Measurements from ENCODE around the gene NCOA1. TPM values are rescaled to one million over a fixed set of nuclear protein-coding genes. Genes with fewer than 3 reads are reported as not detected.

NCOA1 gene
- total RNA-seq, 1 experiment from 2014 or later = 24.6 TPM

GRCh38 chr2:24514820-24515219 is 23.8 kb downstream of the NCOA1 start:
- TF ChIP-seq POLR2AphosphoS5 (IDR thresholded peaks at IDR 0.05; ENCODE audit: low read depth, low read length) (no peak), SIN3A (IDR thresholded peaks at IDR 0.05; ENCODE audit: borderline replicate concordance, insufficient read depth, low read depth, low read length) (no peak), REST (IDR thresholded peaks at IDR 0.05; ENCODE audit: insufficient read depth in 1 of 2, low read depth in 2 of 2, low read length in 1 of 2) (no peak), TCF7L2 (IDR thresholded peaks at IDR 0.05; ENCODE audit: low read depth, low read length) (no peak), CTCF (IDR thresholded peaks at IDR 0.05) (no peak)
- DNase-seq (ENCODE audit: low read depth, low spot score) (no peak), ATAC-seq (no peak)
- no peaks in the 10 kb centered on the region for H3K36me3 ChIP-seq (ENCODE audit: control insufficient read depth, insufficient read depth, low read length)
- intact Hi-C loops (cut with micrococcal nuclease; ENCODE audit: unreplicated experiment) = no loop called here
- in situ Hi-C loops (cut with HindIII; ENCODE audit: low pct_unique_long_range_greater_than_20kb, low sequenced_read_pairs) = no loop called here
- no TSS peak for BruUV-seq (replicated peaks)
- H3K27me3 ChIP-seq (ENCODE audit: control insufficient read depth, insufficient read depth, low read length) = no peaks in the 10 kb centered on the region
- ChIA-PET POLR2A (no interaction called here), CTCF (no interaction called here)
- no peaks in the 10 kb centered on the region for H3K9me3 ChIP-seq (ENCODE audit: control insufficient read depth, insufficient read depth, low read depth, low read length)
- no peak overlapping the region for H3K27ac ChIP-seq (ENCODE audit: low read length)
- H3K4me3 ChIP-seq (ENCODE audit: low read depth in 2 of 2, low read length in 2 of 2) = no peak overlapping the region
- no peaks in the 10 kb centered on the region for H3K4me1 ChIP-seq (ENCODE audit: control insufficient read depth, insufficient read depth, low read length)

GRCh38 chr2:24515335-24515734 is 24.3 kb downstream of the NCOA1 start:
- no peak overlapping the region for H3K4me3 ChIP-seq (ENCODE audit: low read depth in 2 of 2, low read length in 2 of 2)
- H3K9me3 ChIP-seq (ENCODE audit: control insufficient read depth, insufficient read depth, low read depth, low read length) = no peaks in the 10 kb centered on the region
- TF ChIP-seq CTCF (IDR thresholded peaks at IDR 0.05) (no peak), TCF7L2 (IDR thresholded peaks at IDR 0.05; ENCODE audit: low read depth, low read length) (no peak), SIN3A (IDR thresholded peaks at IDR 0.05; ENCODE audit: borderline replicate concordance, insufficient read depth, low read depth, low read length) (no peak), POLR2AphosphoS5 (IDR thresholded peaks at IDR 0.05; ENCODE audit: low read depth, low read length) (no peak), REST (IDR thresholded peaks at IDR 0.05; ENCODE audit: insufficient read depth in 1 of 2, low read depth in 2 of 2, low read length in 1 of 2) (no peak)
- ATAC-seq (no peak; the same call in 1 of the 2 replicates), DNase-seq (ENCODE audit: low read depth, low spot score) (no peak)
- no peak overlapping the region for H3K27ac ChIP-seq (ENCODE audit: low read length)
- no peaks in the 10 kb centered on the region for H3K4me1 ChIP-seq (ENCODE audit: control insufficient read depth, insufficient read depth, low read length)
- no peaks in the 10 kb centered on the region for H3K36me3 ChIP-seq (ENCODE audit: control insufficient read depth, insufficient read depth, low read length)
- in situ Hi-C loops (cut with HindIII; ENCODE audit: low pct_unique_long_range_greater_than_20kb, low sequenced_read_pairs) (no loop called here), intact Hi-C loops (cut with micrococcal nuclease; ENCODE audit: unreplicated experiment) (no loop called here)
- no peaks in the 10 kb centered on the region for H3K27me3 ChIP-seq (ENCODE audit: control insufficient read depth, insufficient read depth, low read length)
- CTCF ChIA-PET = no interaction called here
- POLR2A ChIA-PET = no interaction called here
- BruUV-seq (replicated peaks) = no TSS peak

Data from Panc1 (cell line).